ENCODE results near the gene PDZD8.
"Not testable (repeated sequence)": the region's sequence is repeated elsewhere in the genome, so short reads cannot be mapped to it uniquely, and the experiment has no call there.

Gene PDZD8

GRCh38 chr10:117294039-117294645 lies 81.1 kb downstream of the PDZD8 start:
- DNase-seq (ENCODE audit: low read depth, low spot score), result no peak

- not testable (repeated sequence) for DNase-seq (ENCODE audit: low read depth, low spot score)
Observed at GRCh38 chr10:117290872-117291271, 84.4 kb downstream of the PDZD8 start.

- DNase-seq (ENCODE audit: low read depth, low spot score), result no peak
Observed at GRCh38 chr10:117284716-117285494, 90.3 kb downstream of the PDZD8 start.

GRCh38 chr10:117277675-117278074 lies 97.6 kb downstream of the PDZD8 start:
- DNase-seq (ENCODE audit: low read depth, low spot score), result no peak

- no peak for DNase-seq (ENCODE audit: low read depth, low spot score)
Observed at GRCh38 chr10:117275121-117275520, 100.1 kb downstream of the PDZD8 start.

- DNase-seq (ENCODE audit: low read depth, low spot score), result no peak
Observed at GRCh38 chr10:117274509-117274908, 100.7 kb downstream of the PDZD8 start.

- DNase-seq (ENCODE audit: low read depth, low spot score), result no peak
Observed at GRCh38 chr10:117273980-117274379, 101.3 kb downstream of the PDZD8 start.

- no peak for DNase-seq (ENCODE audit: low read depth, low spot score)
Observed at GRCh38 chr10:117272195-117273076, 102.8 kb downstream of the PDZD8 start.

- DNase-seq (ENCODE audit: low read depth, low spot score), result no peak
Observed at GRCh38 chr10:117271427-117271826, 103.8 kb downstream of the PDZD8 start.

- DNase-seq (ENCODE audit: low read depth, low spot score), result no peak
Observed at GRCh38 chr10:117268907-117269306, 106.3 kb downstream of the PDZD8 start.

GRCh38 chr10:117268258-117268657 lies 107.0 kb downstream of the PDZD8 start:
- no peak for DNase-seq (ENCODE audit: low read depth, low spot score)

GRCh38 chr10:117266812-117267211 lies 108.4 kb downstream of the PDZD8 start:
- DNase-seq (ENCODE audit: low read depth, low spot score), result no peak

- DNase-seq (ENCODE audit: low read depth, low spot score), result no peak
Observed at GRCh38 chr10:117266400-117266799, 108.8 kb downstream of the PDZD8 start.

GRCh38 chr10:117264782-117265181 lies 110.5 kb downstream of the PDZD8 start:
- DNase-seq (ENCODE audit: low read depth, low spot score), result no peak

- DNase-seq (ENCODE audit: low read depth, low spot score), result no peak
Observed at GRCh38 chr10:117262903-117263293, 112.3 kb downstream of the PDZD8 start.

- no peak for DNase-seq (ENCODE audit: low read depth, low spot score)
Observed at GRCh38 chr10:117262291-117262902, 112.8 kb downstream of the PDZD8 start.

GRCh38 chr10:117261501-117261900 lies 113.7 kb downstream of the PDZD8 start:
- no peak for DNase-seq (ENCODE audit: low read depth, low spot score)

GRCh38 chr10:117260084-117260483 lies 115.2 kb downstream of the PDZD8 start:
- DNase-seq (ENCODE audit: low read depth, low spot score), result no peak

GRCh38 chr10:117259279-117259678 lies 116.0 kb downstream of the PDZD8 start:
- no peak for DNase-seq (ENCODE audit: low read depth, low spot score)

GRCh38 chr10:117257721-117258120 lies 117.5 kb downstream of the PDZD8 start:
- no peak for DNase-seq (ENCODE audit: low read depth, low spot score)

- no peak for DNase-seq (ENCODE audit: low read depth, low spot score)
Observed at GRCh38 chr10:117256910-117257309, 118.3 kb downstream of the PDZD8 start.

Measured in activated CD4-positive, CD25-positive, alpha-beta regulatory T cell treated with anti-CD3 and anti-CD28 coated beads, Interleukin-2, amount 50 U/mL, for 16 hours (primary cell).